Gastrocnemius medialis (tissue), 4 donors: ENCODE results near the gene MORN5.

ENCODE experiments used
- POLR2A ChIP-seq, 2 donors: fragments of 450-650 bp; IDR thresholded peaks; one replicate each; pipeline ENCODE4 v1.6.1; 2017; ENCODE audit warnings: antibody characterized with exemption in 2 of 2, mild to moderate bottlenecking in 2 of 2, moderate library complexity in 2 of 2
- TF ChIP-seq, protein P1 (sequence below), 5 experiments: fragments of 450-650 bp in 3 of 5; fragments of 200-600 bp in 2 of 5; sonication (generic) in 2 of 5; IDR thresholded peaks in 4 of 5; conservative IDR thresholded peaks in 1 of 5; 1 replicate in 4 of 5; 2 replicates in 1 of 5; pipeline ENCODE4 v1.5.1; 2016 to 2019; ENCODE audit warnings: antibody characterized with exemption in 5 of 5, mild to moderate bottlenecking in 3 of 5, moderate library complexity in 3 of 5

DNA sequence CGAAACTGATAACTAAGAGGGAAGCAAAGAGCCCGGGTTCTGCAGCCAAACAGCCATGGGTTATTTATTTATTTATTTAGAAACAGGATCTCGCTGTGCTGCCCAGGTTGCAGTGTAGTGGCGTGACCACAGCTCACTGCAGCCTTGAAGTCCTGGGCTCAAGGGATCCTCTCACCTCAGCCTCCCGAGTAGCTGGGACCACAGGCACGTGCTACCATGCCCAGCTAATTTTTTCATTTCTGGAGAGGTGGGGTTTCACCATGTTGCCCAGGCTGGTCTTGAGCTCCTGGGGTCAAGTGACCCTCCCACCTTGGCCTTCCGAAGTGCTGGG, 24.2 kb upstream of the MORN5 start:
- TF ChIP-seq, protein P1, sequence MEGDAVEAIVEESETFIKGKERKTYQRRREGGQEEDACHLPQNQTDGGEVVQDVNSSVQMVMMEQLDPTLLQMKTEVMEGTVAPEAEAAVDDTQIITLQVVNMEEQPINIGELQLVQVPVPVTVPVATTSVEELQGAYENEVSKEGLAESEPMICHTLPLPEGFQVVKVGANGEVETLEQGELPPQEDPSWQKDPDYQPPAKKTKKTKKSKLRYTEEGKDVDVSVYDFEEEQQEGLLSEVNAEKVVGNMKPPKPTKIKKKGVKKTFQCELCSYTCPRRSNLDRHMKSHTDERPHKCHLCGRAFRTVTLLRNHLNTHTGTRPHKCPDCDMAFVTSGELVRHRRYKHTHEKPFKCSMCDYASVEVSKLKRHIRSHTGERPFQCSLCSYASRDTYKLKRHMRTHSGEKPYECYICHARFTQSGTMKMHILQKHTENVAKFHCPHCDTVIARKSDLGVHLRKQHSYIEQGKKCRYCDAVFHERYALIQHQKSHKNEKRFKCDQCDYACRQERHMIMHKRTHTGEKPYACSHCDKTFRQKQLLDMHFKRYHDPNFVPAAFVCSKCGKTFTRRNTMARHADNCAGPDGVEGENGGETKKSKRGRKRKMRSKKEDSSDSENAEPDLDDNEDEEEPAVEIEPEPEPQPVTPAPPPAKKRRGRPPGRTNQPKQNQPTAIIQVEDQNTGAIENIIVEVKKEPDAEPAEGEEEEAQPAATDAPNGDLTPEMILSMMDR (IDR thresholded peaks at IDR 0.05 in 4 of 5, conservative IDR thresholded peaks at IDR 0.05 in 1 of 5) = no peak
- no peak for TF ChIP-seq POLR2A (IDR thresholded peaks at IDR 0.05)
